Stimulated activated CD4-positive, alpha-beta T cell treated with anti-CD3 and anti-CD28 coated beads, Interleukin-15, amount 100 ng/mL, for 24 hours (primary cell): Measurements from ENCODE around the gene ZNF526.

Source experiments
- DNase-seq: peaks from one replicate; pipeline ENCODE4 v3.0.0-alpha.2; 2020

Gene ZNF526

GRCh38 chr19:42268142-42268703 lies 48.1 kb downstream of the ZNF526 start:
- DNase-seq, result peak; percentile 99

GRCh38 chr19:42268704-42269477 lies 48.8 kb downstream of the ZNF526 start, which contains the start of gene CIC:
CIC (plus strand) TSS chr19:42269252; CDS start chr19:42271784, 2,532 bp downstream.
- DNase-seq, result peak; percentile 100

- no peak for DNase-seq
These were observed 49.6 kb downstream of the ZNF526 start for GRCh38 chr19:42269478-42270345.

- DNase-seq, result peak; percentile 81
These were observed 50.4 kb downstream of the ZNF526 start for GRCh38 chr19:42270346-42271044.

- no peak for DNase-seq
These were observed 50.9 kb downstream of the ZNF526 start for GRCh38 chr19:42271045-42271419.

GRCh38 chr19:42271861-42272534 lies 51.9 kb downstream of the ZNF526 start:
- DNase-seq, result no peak

- DNase-seq, result no peak
These were observed 52.4 kb downstream of the ZNF526 start for GRCh38 chr19:42272535-42272897.

GRCh38 chr19:42272989-42273406 lies 52.9 kb downstream of the ZNF526 start:
- DNase-seq, result no peak

GRCh38 chr19:42273407-42274064 lies 53.4 kb downstream of the ZNF526 start:
- no peak for DNase-seq

GRCh38 chr19:42274065-42274682 lies 54.1 kb downstream of the ZNF526 start:
- no peak for DNase-seq

GRCh38 chr19:42275103-42275502 lies 55.0 kb downstream of the ZNF526 start:
- no peak for DNase-seq

- DNase-seq, result no peak
These were observed 55.4 kb downstream of the ZNF526 start for GRCh38 chr19:42275517-42275916.

GRCh38 chr19:42276284-42276683 lies 56.2 kb downstream of the ZNF526 start:
- no peak for DNase-seq

GRCh38 chr19:42276821-42277220 lies 56.7 kb downstream of the ZNF526 start:
- DNase-seq, result peak; percentile 48
